Measurements from ENCODE around the gene SPG7.

Gene SPG7

GRCh38 chr16:89511374-89511773, 3.2 kb downstream of the SPG7 start:
- in situ Hi-C loops (cut with HindIII; ENCODE audit: low pct_ligation_motif_present, low sequenced_read_pairs) = no loop called here
- H3K27me3 ChIP-seq (replicated peaks) = no peaks in the 10 kb centered on the region
- peaks cover 51% of the 10 kb centered on the region for H3K36me3 ChIP-seq (replicated peaks)
- no peak overlapping the region for H3K27ac ChIP-seq
- H3K4me3 ChIP-seq (ENCODE audit: low read depth, low read length) = no peak overlapping the region
- no peak for TF ChIP-seq CTCF (IDR thresholded peaks at IDR 0.05; ENCODE audit: low read depth, low read length, missing control alignments)
- DNase-seq = no peak

GRCh38 chr16:89512453-89512852, 4.2 kb downstream of the SPG7 start:
- Histone ChIP-seq H3K36me3 (replicated peaks) (peaks cover 56% of the 10 kb centered on the region), H3K4me3 (ENCODE audit: low read depth, low read length) (no peak overlapping the region), H3K27ac (no peak overlapping the region), H3K27me3 (replicated peaks) (no peaks in the 10 kb centered on the region)
- DNase-seq = no peak
- in situ Hi-C loops (cut with HindIII; ENCODE audit: low pct_ligation_motif_present, low sequenced_read_pairs) = no loop called here
- no peak for TF ChIP-seq CTCF (IDR thresholded peaks at IDR 0.05; ENCODE audit: low read depth, low read length, missing control alignments)

- DNase-seq = no peak
- Histone ChIP-seq H3K4me3 (ENCODE audit: low read depth, low read length) (no peak overlapping the region), H3K27ac (no peak overlapping the region), H3K27me3 (replicated peaks) (no peaks in the 10 kb centered on the region), H3K36me3 (replicated peaks) (peaks cover 72% of the 10 kb centered on the region)
- no peak for TF ChIP-seq CTCF (IDR thresholded peaks at IDR 0.05; ENCODE audit: low read depth, low read length, missing control alignments)
- in situ Hi-C loops (cut with HindIII; ENCODE audit: low pct_ligation_motif_present, low sequenced_read_pairs) = no loop called here
Observed at GRCh38 chr16:89517128-89517527, 8.9 kb downstream of the SPG7 start.

- H3K36me3 ChIP-seq (replicated peaks) = peaks cover 76% of the 10 kb centered on the region
- H3K4me3 ChIP-seq (ENCODE audit: low read depth, low read length) = no peak overlapping the region
- no peak for TF ChIP-seq CTCF (IDR thresholded peaks at IDR 0.05; ENCODE audit: low read depth, low read length, missing control alignments)
- H3K27ac ChIP-seq = no peak overlapping the region
- no peaks in the 10 kb centered on the region for H3K27me3 ChIP-seq (replicated peaks)
- no peak for DNase-seq
- in situ Hi-C loops (cut with HindIII; ENCODE audit: low pct_ligation_motif_present, low sequenced_read_pairs) = no loop called here
Observed at GRCh38 chr16:89519881-89520280, 11.7 kb downstream of the SPG7 start.

- TF ChIP-seq CTCF (IDR thresholded peaks at IDR 0.05; ENCODE audit: low read depth, low read length, missing control alignments) = no peak
- H3K36me3 ChIP-seq (replicated peaks) = peaks cover 74% of the 10 kb centered on the region
- in situ Hi-C loops (cut with HindIII; ENCODE audit: low pct_ligation_motif_present, low sequenced_read_pairs) = no loop called here
- no peaks in the 10 kb centered on the region for H3K27me3 ChIP-seq (replicated peaks)
- H3K27ac ChIP-seq = no peak overlapping the region
- no peak for DNase-seq
- no peak overlapping the region for H3K4me3 ChIP-seq (ENCODE audit: low read depth, low read length)
Observed at GRCh38 chr16:89522287-89522686, 14.1 kb downstream of the SPG7 start.

- DNase-seq = no peak
- in situ Hi-C loops (cut with HindIII; ENCODE audit: low pct_ligation_motif_present, low sequenced_read_pairs) = no loop called here
Observed at GRCh38 chr16:89523680-89524344, 15.6 kb downstream of the SPG7 start.

More at GRCh38 chr16:89523680-89524344, 15.6 kb downstream of the SPG7 start:
- no peak for TF ChIP-seq CTCF (IDR thresholded peaks at IDR 0.05; ENCODE audit: low read depth, low read length, missing control alignments)
- Histone ChIP-seq H3K36me3 (replicated peaks) (peaks cover 73% of the 10 kb centered on the region), H3K4me3 (ENCODE audit: low read depth, low read length) (no peak overlapping the region), H3K27me3 (replicated peaks) (no peaks in the 10 kb centered on the region), H3K27ac (no peak overlapping the region)
